GM12878 (cell line): ENCODE measurements around the gene CD79A. TPM values are rescaled to one million over a fixed set of nuclear protein-coding genes. Genes with fewer than 3 reads are reported as not detected.

Experiments
- ATAC-seq: fragments of 200-7000 bp; cut with Tn5 transposase; 3 replicates; pipeline ENCODE4 v1.9.1; 2020; ENCODE audit warnings: mild to moderate bottlenecking, moderate library complexity
- BruUV-seq: library from RNA; stranded (reverse); fragments of 400-500 nt; replicated peaks from 2 replicates; lab custom pipeline; 2021; lab: Mats Ljungman, UMichigan
- CTCF ChIA-PET: fragments of 300-600 bp; sonication (Branson Sonifier 250); formaldehyde crosslinking; extraction: SDS; loops from one replicate; lab custom pipeline; 2021; ENCODE audit warnings: inconsistent platforms; lab: Yijun Ruan, JAX
- POLR2A ChIA-PET: fragments of 350-600 bp; formaldehyde crosslinking; extraction: SDS; loops from one replicate; lab custom pipeline; 2021; ENCODE audit warnings: inconsistent platforms; lab: Charles Lee
- RAD21 ChIA-PET: fragments of 300-600 bp; sonication (Branson Sonifier 250); formaldehyde crosslinking; loops from one replicate; lab custom pipeline; 2023; ENCODE audit warnings: antibody characterized with exemption; ENCODE audit not compliant: unreplicated experiment; lab: Charles Lee
- SMC1A ChIA-PET: fragments of 300-600 bp; sonication (Branson Sonifier 250); formaldehyde crosslinking; loops from one replicate; lab custom pipeline; 2023; ENCODE audit not compliant: unreplicated experiment, uncharacterized antibody; lab: Charles Lee
- DNase-seq: peaks from one replicate; pipeline ENCODE4 v3.0.0-alpha.2; 2011; ENCODE audit warnings: low read depth, low spot score
- FAIRE-seq: peaks from 3 replicates; lab custom pipeline; 2011; peaks lifted over from hg19 to GRCh38; lab: Jason Lieb, UNC
- H2AFZ ChIP-seq: 2 replicates; pipeline ENCODE4 v1.6.0; 2011; ENCODE audit warnings: low read depth, low read length, control low read depth; ENCODE audit not compliant: control insufficient read depth
- H3K27ac ChIP-seq: 2 replicates; pipeline ENCODE4 v1.5.1; 2011; ENCODE audit warnings: control low read depth; ENCODE audit not compliant: control insufficient read depth, insufficient read depth
- H3K27me3 ChIP-seq, 2 experiments: replicated peaks in 1 of 2; 2 replicates each; pipeline versions ENCODE4 v1.6.0 to v1.6.1; 2011; ENCODE audit warnings: low read length in 1 of 2; ENCODE audit not compliant: control insufficient read depth in 2 of 2, insufficient read depth in 2 of 2
- H3K36me3 ChIP-seq, 2 experiments: 2 replicates each; pipeline ENCODE4 v1.5.1; 2011; ENCODE audit warnings: low read length in 1 of 2; ENCODE audit not compliant: control insufficient read depth in 2 of 2, insufficient read depth in 2 of 2
- H3K4me1 ChIP-seq: 2 replicates; pipeline ENCODE4 v1.6.1; 2011; ENCODE audit warnings: mild to moderate bottlenecking, low read length, moderate library complexity, mixed read lengths; ENCODE audit not compliant: control insufficient read depth, insufficient read depth
- H3K4me2 ChIP-seq: 2 replicates; pipeline ENCODE4 v1.6.0; 2011; ENCODE audit warnings: control low read depth; ENCODE audit not compliant: control insufficient read depth, insufficient read depth
- H3K4me3 ChIP-seq: fragments of 200-600 bp; sonication (generic); 2 replicates; pipeline ENCODE4 v1.5.1; 2016
- H3K79me2 ChIP-seq: 2 replicates; pipeline ENCODE4 v1.6.0; 2011; ENCODE audit warnings: low read length; ENCODE audit not compliant: control insufficient read depth, insufficient read depth
- H3K9ac ChIP-seq: 2 replicates; pipeline ENCODE4 v1.8.0; 2011; ENCODE audit warnings: low read length, control low read depth, mixed read lengths; ENCODE audit not compliant: control insufficient read depth, insufficient read depth
- H3K9me3 ChIP-seq: replicated peaks from 3 replicates; pipeline ENCODE4 v1.5.1; 2011; ENCODE audit warnings: mild to moderate bottlenecking, low read length; ENCODE audit not compliant: control insufficient read depth, insufficient read depth
- H4K20me1 ChIP-seq: 2 replicates; pipeline ENCODE4 v1.6.0; 2011; ENCODE audit not compliant: control insufficient read depth, insufficient read depth
- BCL11A ChIP-seq: IDR thresholded peaks from 2 replicates; pipeline ENCODE4 v1.6.1; 2011; ENCODE audit warnings: low read depth, low read length
- CREM ChIP-seq: IDR thresholded peaks from 2 replicates; pipeline ENCODE4 v1.6.1; 2014; ENCODE audit warnings: antibody characterized with exemption, low read depth
- E2F4 ChIP-seq: IDR thresholded peaks from 2 replicates; pipeline ENCODE4 v1.6.1; 2012; ENCODE audit warnings: low read depth, low read length, improper control_type of control experiment
- EED ChIP-seq: sonication (generic); IDR thresholded peaks from 2 replicates; pipeline ENCODE4 v1.6.1; 2016; ENCODE audit warnings: antibody characterized with exemption, low read depth
- HDAC2 ChIP-seq: fragments of 200-600 bp; sonication (generic); IDR thresholded peaks from 2 replicates; pipeline ENCODE4 v1.6.1; 2017
- IRF3 ChIP-seq: fragments of 450-650 bp; IDR thresholded peaks from 2 replicates; pipeline ENCODE4 v1.6.1; 2014; ENCODE audit warnings: mild to moderate bottlenecking
- NBN ChIP-seq: fragments of 450-650 bp; IDR thresholded peaks from 2 replicates; pipeline ENCODE4 v1.6.1; 2016
- PBX3 ChIP-seq: IDR thresholded peaks from 2 replicates; pipeline ENCODE4 v1.6.1; 2011; ENCODE audit warnings: mild to moderate bottlenecking, low read depth, low read length, moderate library complexity; ENCODE audit not compliant: insufficient replicate concordance
- POLR2A ChIP-seq: IDR thresholded peaks from 2 replicates; pipeline ENCODE4 v1.6.1; 2011; ENCODE audit warnings: low read depth, mild to moderate bottlenecking, low read length
- POLR2AphosphoS5 ChIP-seq: IDR thresholded peaks from 2 replicates; pipeline ENCODE4 v1.6.1; 2011; ENCODE audit warnings: mild to moderate bottlenecking, low read length, inconsistent platforms
- RFX5 ChIP-seq: IDR thresholded peaks from 2 replicates; pipeline ENCODE4 v1.6.1; 2011; ENCODE audit warnings: low read depth, low read length, improper control_type of control experiment
- TCF3 ChIP-seq: IDR thresholded peaks from 2 replicates; pipeline ENCODE4 v1.6.1; 2012; ENCODE audit warnings: low read depth, mild to moderate bottlenecking, low read length, borderline replicate concordance; ENCODE audit not compliant: insufficient read depth
- YBX1 ChIP-seq: fragments of 450-650 bp; IDR thresholded peaks from 2 replicates; pipeline ENCODE4 v1.6.1; 2016; ENCODE audit warnings: antibody characterized with exemption
- whole genome bisulfite sequencing: methylation state at CpG from one replicate; pipeline ENCODE4 v1.1.6; 2016; ENCODE audit warnings: low lambda C conversion rate; ENCODE audit not compliant: insufficient replicate concordance, insufficient coverage; ENCODE audit errors: missing lambda C conversion rate; 5-methylcytosine and 5-hydroxymethylcytosine counted together
- in situ Hi-C: fragments of 300-500 bp; cut with MboI; formaldehyde crosslinking; loops from 9 replicates; pipeline ENCODE4 v1.14.3; 2018; ENCODE audit warnings: mixed read lengths
- intact Hi-C: fragments of 100-400 bp; cut with micrococcal nuclease; formaldehyde crosslinking; loops from one replicate; pipeline ENCODE4 v1.14.2; 2022; ENCODE audit not compliant: unreplicated experiment
- polyA plus RNA-seq, 11 experiments: library from polyadenylated mRNA; depleted of rRNA in 4 of 11; unstranded in 6 of 11; stranded (reverse) in 5 of 11; fragments of >200 nt; fragmentation: Nextera tagmentation in 4 of 11; fragmentation: Illumina TruSeq in 1 of 11; extraction: Ambion mirVana in 4 of 11; extraction: Trizol in 1 of 11; gene quantifications; 1 replicate in 1 of 11; 2 replicates in 10 of 11; pipeline versions ENCODE4 v1.2.1 to v1.2.3, GENCODE V29; 2011 to 2016; ENCODE audit warnings: inconsistent platforms in 2 of 11, missing spikeins in 2 of 11, low read depth in 1 of 11
- total RNA-seq, 4 experiments: library from RNA; depleted of rRNA in 3 of 4; stranded (reverse); fragments of >200 nt in 3 of 4; fragmentation: Illumina TruSeq in 1 of 4; extraction: Trizol in 1 of 4; gene quantifications; 2 replicates each; pipeline versions ENCODE4 v1.2.1 to v1.2.3, GENCODE V29; 2013 to 2021

Gene CD79A
- total and polyA plus RNA-seq, 10 of the 15 experiments (the other 5 are each of a cell fraction or from before 2014, with no cell fraction given) = 38.8 to 414 (median 282) TPM

GRCh38 chr19:41863209-41863931 lies 13.7 kb upstream of the CD79A start:
- H3K27ac ChIP-seq = peak overlapping the region; percentile 4; the same call in 1 of the 2 replicates
- no TSS peak for BruUV-seq
- FAIRE-seq (no peak), ATAC-seq (no peak), DNase-seq (no peak)
- no peak for TF ChIP-seq BCL11A
- peak; percentile 33; the same call in 1 of the 2 replicates for TF ChIP-seq POLR2AphosphoS5
- no peak for TF ChIP-seq CREM
- TF ChIP-seq POLR2A = peak; percentile 51
- no peak for TF ChIP-seq RFX5
- TF ChIP-seq TCF3 = no peak
- TF ChIP-seq IRF3 = no peak
- no peak for TF ChIP-seq PBX3
- TF ChIP-seq NBN = no peak
- no peak for TF ChIP-seq YBX1
- no peak for TF ChIP-seq E2F4
- TF ChIP-seq HDAC2 = no peak
- TF ChIP-seq EED = no peak
- H3K4me2 ChIP-seq = peak overlapping the region; percentile 84
- peaks cover 32 to 34% of the 10 kb centered on the region in 2 experiments for H3K36me3 ChIP-seq
- ChIA-PET RAD21 (interaction anchor here (1.0 to 1.4 kb wide), 4 partner anchors 10 to 82 kb away, joined by 3 to 7 read pairs (median 4); partner anchors contain the start of gene CD79A), POLR2A (interaction anchor here (0.8 to 2.4 kb wide), 6 partner anchors 8 to 23 kb away, joined by 3 to 14 read pairs (median 7); partner anchors contain the start of gene CD79A), CTCF (interaction anchor here (0.7 to 3.7 kb wide), 7 partner anchors 9 to 94 kb away, joined by 3 to 28 read pairs (median 4); no protein-coding TSS in a partner anchor), SMC1A (interaction anchor here (0.6 to 1.6 kb wide), 3 partner anchors 9 to 23 kb away, joined by 3 to 8 read pairs (median 3); no protein-coding TSS in a partner anchor)
- no peaks in the 10 kb centered on the region for H3K27me3 ChIP-seq
- peaks cover 43% of the 10 kb centered on the region for H3K4me1 ChIP-seq
- in situ Hi-C loops (no loop called here), intact Hi-C loops (no loop called here)
- H2AFZ ChIP-seq = no peak overlapping the region
- peak overlapping the region; percentile 94 for H3K4me3 ChIP-seq
- peaks cover 30% of the 10 kb centered on the region for H4K20me1 ChIP-seq
- H3K79me2 ChIP-seq = peaks cover 78% of the 10 kb centered on the region
- peak overlapping the region; percentile 100 for H3K9ac ChIP-seq
- no peaks in the 10 kb centered on the region for H3K9me3 ChIP-seq
- WGBS = 65% methylated on average over 10 of the region's 11 CpGs
